HEK293T (cell line): Measurements from ENCODE around the gene TRMT2A.

Source experiments
- ARNT ChIP-seq: fragments of 450-650 bp; IDR thresholded peaks from 2 replicates; pipeline ENCODE4 v1.6.1; 2017; ENCODE audit warnings: mild to moderate bottlenecking
- BHLHE40 ChIP-seq: fragments of 450-650 bp; IDR thresholded peaks from 2 replicates; pipeline ENCODE4 v1.6.1; 2016; ENCODE audit warnings: mild to moderate bottlenecking, moderate library complexity, borderline replicate concordance
- CTBP1 ChIP-seq: fragments of 450-650 bp; IDR thresholded peaks from 2 replicates; pipeline ENCODE4 v1.6.1; 2016; ENCODE audit warnings: borderline replicate concordance
- ELF4 ChIP-seq: fragments of 450-650 bp; IDR thresholded peaks from 2 replicates; pipeline ENCODE4 v1.6.1; 2017; ENCODE audit warnings: antibody characterized with exemption
- FOXA1 ChIP-seq: fragments of 450-650 bp; IDR thresholded peaks from 2 replicates; pipeline ENCODE4 v1.6.1; 2016; ENCODE audit warnings: mild to moderate bottlenecking
- FOXK2 ChIP-seq: fragments of 450-650 bp; IDR thresholded peaks from 2 replicates; pipeline ENCODE4 v1.6.1; 2016; ENCODE audit warnings: mild to moderate bottlenecking
- FOXM1 ChIP-seq: fragments of 450-650 bp; IDR thresholded peaks from 2 replicates; pipeline ENCODE4 v1.6.1; 2017; ENCODE audit warnings: mild to moderate bottlenecking, borderline replicate concordance
- L3MBTL2 ChIP-seq: fragments of 450-650 bp; conservative IDR thresholded peaks from 2 replicates; pipeline ENCODE4 v1.6.1; 2016; ENCODE audit warnings: mild to moderate bottlenecking
- LEF1 ChIP-seq: fragments of 450-650 bp; IDR thresholded peaks from 2 replicates; pipeline ENCODE4 v1.6.1; 2017; ENCODE audit warnings: mild to moderate bottlenecking, borderline replicate concordance
- NFRKB ChIP-seq: fragments of 450-650 bp; IDR thresholded peaks from 2 replicates; pipeline ENCODE4 v1.6.1; 2016; ENCODE audit warnings: mild to moderate bottlenecking, moderate library complexity
- SP1 ChIP-seq: fragments of 450-650 bp; IDR thresholded peaks from 2 replicates; pipeline ENCODE4 v1.6.1; 2017
- SUZ12 ChIP-seq: fragments of 450-650 bp; IDR thresholded peaks from 2 replicates; pipeline ENCODE4 v1.6.1; 2016; ENCODE audit warnings: mild to moderate bottlenecking
- TARDBP ChIP-seq: fragments of 450-650 bp; IDR thresholded peaks from 2 replicates; pipeline ENCODE4 v1.6.1; 2016
- ZNF384 ChIP-seq: fragments of 450-650 bp; IDR thresholded peaks from 2 replicates; pipeline ENCODE4 v1.6.1; 2016

GRCh38 chr22:20150381-20151275 lies 33.6 kb upstream of the TRMT2A start, which contains the start of gene CCDC188:
- TF ChIP-seq SP1: no peak
- TF ChIP-seq SUZ12: no peak
- TF ChIP-seq FOXA1: no peak
- no peak for TF ChIP-seq LEF1
- TF ChIP-seq L3MBTL2: no peak
- no peak for TF ChIP-seq CTBP1
- no peak for TF ChIP-seq BHLHE40
- no peak for TF ChIP-seq TARDBP
- no peak for TF ChIP-seq NFRKB
- no peak for TF ChIP-seq FOXM1
- no peak for TF ChIP-seq ZNF384
- no peak for TF ChIP-seq FOXK2
- TF ChIP-seq ARNT: no peak
- no peak for TF ChIP-seq ELF4
